Natural killer cell treated with Interleukin-12 subunit alpha and Interleukin-12 subunit beta and Interleukin-15 and Interleukin-18, amount 100 ng/mL, for 72 hours (primary cell): ENCODE results near the gene MAB21L2. TPM values are rescaled to one million over a fixed set of nuclear protein-coding genes. Genes with fewer than 3 reads are reported as not detected.
"Not testable (repeated sequence)": the region's sequence is repeated elsewhere in the genome, so short reads cannot be mapped to it uniquely, and the experiment has no call there.

ENCODE experiments used
- ATAC-seq, 2 donors: fragments of 150-1000 bp; cut with Tn5 transposase in 1 of 2; sonication (Bioruptor Pico), chemical (Tn5 transposase) in 1 of 2; 2 replicates each; pipeline ENCODE4 v1.10.0; 2021
- DNase-seq: peaks from one replicate; pipeline ENCODE4 v3.0.0; 2022; ENCODE audit warnings: low spot score
- H3K27ac Mint-ChIP-seq, 2 donors: 1 replicate in 1 of 2; 2 replicates in 1 of 2; pipeline ENCODE4 v1.8.0; 2022; ENCODE audit warnings: mixed read lengths in 2 of 2, mild to moderate bottlenecking in 1 of 2, moderate library complexity in 1 of 2
- H3K27me3 Mint-ChIP-seq, 2 donors: 1 replicate in 1 of 2; 2 replicates in 1 of 2; pipeline ENCODE4 v1.8.0; 2022; ENCODE audit warnings: mixed read lengths in 2 of 2
- H3K36me3 Mint-ChIP-seq: one replicate; pipeline ENCODE4 v1.8.0; 2022; ENCODE audit warnings: mixed read lengths
- H3K4me1 Mint-ChIP-seq, 2 donors: 1 replicate in 1 of 2; 2 replicates in 1 of 2; pipeline ENCODE4 v1.8.0; 2022; ENCODE audit warnings: low read depth in 2 of 2, mixed read lengths in 2 of 2, mild to moderate bottlenecking in 1 of 2
- H3K4me3 Mint-ChIP-seq: one replicate; pipeline ENCODE4 v1.8.0; 2022; ENCODE audit warnings: mixed read lengths
- H3K9me3 Mint-ChIP-seq: 2 replicates; pipeline ENCODE4 v1.8.0; 2022; ENCODE audit warnings: mixed read lengths
- total RNA-seq, 2 donors: library from RNA; stranded (reverse); gene quantifications; one replicate each; pipeline ENCODE4 v1.2.3, GENCODE V29; 2022

MAB21L2 gene
- total RNA-seq, 2 donors from 2014 or later, result not detected

DNA sequence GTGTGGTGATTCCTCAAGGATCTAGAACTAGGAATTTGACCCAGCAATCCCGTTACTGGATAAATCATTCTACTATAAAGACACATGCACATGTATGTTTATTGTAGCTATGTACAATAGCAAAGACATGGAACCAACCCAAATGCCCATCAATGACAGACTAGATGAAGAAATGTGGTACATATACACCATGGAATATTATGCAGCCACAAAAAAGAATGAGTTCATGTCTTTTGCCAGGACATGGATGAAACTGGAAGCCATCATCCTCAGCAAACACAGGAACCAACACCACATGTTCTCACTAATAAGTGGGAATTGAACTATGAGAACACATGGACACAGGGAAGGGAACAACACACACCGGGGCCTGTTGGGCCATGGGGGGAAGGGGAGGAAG is 17.0 kb upstream of the MAB21L2 start:
- H3K9me3 Mint-ChIP-seq, result not testable (repeated sequence)

DNA sequence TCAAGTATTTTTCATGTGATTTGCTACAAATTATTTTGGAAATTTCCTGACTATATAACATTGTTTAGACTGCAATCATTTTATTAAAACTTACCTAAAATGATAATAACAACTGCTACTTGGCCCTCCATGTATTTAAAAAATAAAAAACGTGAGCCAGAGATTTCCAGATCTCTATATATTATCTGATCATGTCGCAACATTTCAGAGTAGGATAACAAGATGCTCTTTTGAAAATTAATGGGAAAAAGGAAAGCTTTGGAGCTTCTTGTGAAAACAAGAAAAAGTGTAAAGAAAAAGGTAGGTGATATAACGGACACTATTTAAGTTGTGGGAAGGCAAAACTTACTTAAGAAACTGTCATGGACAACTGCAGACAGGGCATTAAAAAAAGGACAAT is 14.9 kb upstream of the MAB21L2 start:
- Mint-ChIP-seq H3K4me1 (peaks cover 0 to 6% of the 10 kb centered on the region in 2 donors), H3K27ac (peak overlapping the region in 1 of 2 donors; percentile 7), H3K9me3 (peaks cover 7% of the 10 kb centered on the region)

More for the DNA sequence above, 17.0 kb upstream of the MAB21L2 start:
- H3K4me1 Mint-ChIP-seq, H3K27ac Mint-ChIP-seq, H3K4me3 Mint-ChIP-seq, DNase-seq, ATAC-seq, H3K27me3 Mint-ChIP-seq: not testable (repeated sequence)
- H3K36me3 Mint-ChIP-seq, result peaks cover 18% of the 10 kb centered on the region

DNA sequence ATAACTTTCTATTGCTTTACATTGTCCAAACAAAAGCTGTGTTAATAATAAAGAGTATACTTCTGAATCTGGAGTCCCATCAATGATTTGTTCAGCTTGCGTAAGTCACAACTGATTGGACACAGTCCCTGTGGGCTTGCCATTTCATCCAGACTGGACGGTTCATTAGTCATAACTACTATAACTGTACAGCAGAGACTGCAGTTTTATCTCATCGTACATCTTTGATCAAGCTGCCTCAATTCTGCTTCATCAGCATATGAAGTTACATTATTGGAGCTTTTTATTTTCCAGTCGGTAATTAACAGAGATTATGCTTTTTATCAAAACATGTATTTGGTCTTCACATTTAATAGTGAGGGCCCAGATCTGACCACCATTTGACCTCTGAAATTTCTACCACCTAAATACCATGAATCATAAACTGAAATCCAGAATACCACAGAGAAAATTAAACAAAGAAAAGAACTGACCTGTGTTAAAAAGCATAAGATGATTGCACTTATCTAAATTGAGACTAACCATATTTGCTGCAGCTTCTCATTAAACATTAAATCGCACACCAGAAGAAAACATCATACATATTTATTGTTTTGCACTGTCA is 12.5 kb upstream of the MAB21L2 start:
- Mint-ChIP-seq H3K27me3 (no peaks in the 10 kb centered on the region), H3K4me1 (peaks cover 14 to 19% of the 10 kb centered on the region in 2 donors), H3K4me3 (no peak overlapping the region), H3K9me3 (peaks cover 7% of the 10 kb centered on the region), H3K36me3 (peaks cover 11% of the 10 kb centered on the region), H3K27ac (peak overlapping the region in 1 of 2 donors; percentile 11)
- no peak for ATAC-seq
- DNase-seq, result no peak

More for the DNA sequence above, 14.9 kb upstream of the MAB21L2 start:
- Mint-ChIP-seq H3K36me3 (peaks cover 18% of the 10 kb centered on the region), H3K27me3 (no peaks in the 10 kb centered on the region), H3K4me3 (no peak overlapping the region)
- no peak for DNase-seq
- ATAC-seq, result no peak

DNA sequence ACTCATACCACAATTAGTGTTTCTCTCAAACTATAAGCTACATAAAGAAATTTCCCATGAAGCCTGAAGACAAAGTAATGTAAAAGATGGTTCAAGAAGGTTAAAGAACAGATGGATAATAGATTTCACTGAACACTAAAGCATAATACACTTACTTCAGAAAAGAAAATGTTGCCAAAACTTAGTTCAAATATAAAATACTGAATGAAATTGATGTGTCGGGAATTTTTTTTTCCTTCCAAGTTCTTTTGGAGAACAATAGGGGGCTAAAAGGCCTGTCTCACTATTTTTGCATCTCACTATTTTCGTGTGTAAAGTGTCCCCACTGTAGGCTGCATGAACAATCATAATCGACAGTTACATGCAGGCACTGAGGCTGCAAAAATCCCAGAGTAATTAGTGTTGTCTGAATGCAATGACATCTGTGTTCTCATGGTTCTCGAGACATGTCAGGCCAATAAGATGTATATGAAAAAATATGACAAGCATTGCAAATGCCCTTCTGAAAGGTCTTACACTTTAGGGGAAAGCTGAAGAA is 11.9 kb upstream of the MAB21L2 start:
- Mint-ChIP-seq H3K36me3 (peaks cover 6% of the 10 kb centered on the region), H3K4me3 (no peak overlapping the region), H3K27ac (peak overlapping the region in 1 of 2 donors; percentile 11), H3K9me3 (peaks cover under 1% of the 10 kb centered on the region), H3K27me3 (no peaks in the 10 kb centered on the region), H3K4me1 (peaks cover 14 to 19% of the 10 kb centered on the region in 2 donors)
- DNase-seq, result no peak
- ATAC-seq, result no peak

DNA sequence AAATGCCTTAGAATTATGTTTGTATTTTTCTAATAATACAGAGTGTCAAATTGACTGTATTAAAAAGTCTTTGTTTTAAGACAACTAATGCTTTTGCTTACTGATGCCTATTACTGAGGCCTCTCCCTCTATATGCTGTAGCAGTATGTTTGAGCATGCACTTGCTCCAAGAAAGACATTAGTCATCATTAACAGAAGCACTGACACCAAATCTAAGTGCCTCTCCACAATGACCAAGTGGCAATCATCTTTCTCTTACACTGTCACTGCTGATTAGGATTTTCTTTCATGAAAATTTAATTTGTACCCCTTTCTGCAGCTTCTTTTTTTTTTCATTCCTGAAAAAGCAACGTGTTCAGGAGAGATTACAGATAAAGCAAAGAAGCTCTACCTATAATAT is 11.1 kb upstream of the MAB21L2 start:
- no peak for DNase-seq
- H3K27ac Mint-ChIP-seq, result no peak overlapping the region
- peaks cover 4% of the 10 kb centered on the region for H3K36me3 Mint-ChIP-seq
- no peak for ATAC-seq
- H3K4me3 Mint-ChIP-seq, result no peak overlapping the region
- H3K9me3 Mint-ChIP-seq, result no peaks in the 10 kb centered on the region
- H3K4me1 Mint-ChIP-seq, result peaks cover 14 to 18% of the 10 kb centered on the region in 2 donors
- H3K27me3 Mint-ChIP-seq, result no peaks in the 10 kb centered on the region

DNA sequence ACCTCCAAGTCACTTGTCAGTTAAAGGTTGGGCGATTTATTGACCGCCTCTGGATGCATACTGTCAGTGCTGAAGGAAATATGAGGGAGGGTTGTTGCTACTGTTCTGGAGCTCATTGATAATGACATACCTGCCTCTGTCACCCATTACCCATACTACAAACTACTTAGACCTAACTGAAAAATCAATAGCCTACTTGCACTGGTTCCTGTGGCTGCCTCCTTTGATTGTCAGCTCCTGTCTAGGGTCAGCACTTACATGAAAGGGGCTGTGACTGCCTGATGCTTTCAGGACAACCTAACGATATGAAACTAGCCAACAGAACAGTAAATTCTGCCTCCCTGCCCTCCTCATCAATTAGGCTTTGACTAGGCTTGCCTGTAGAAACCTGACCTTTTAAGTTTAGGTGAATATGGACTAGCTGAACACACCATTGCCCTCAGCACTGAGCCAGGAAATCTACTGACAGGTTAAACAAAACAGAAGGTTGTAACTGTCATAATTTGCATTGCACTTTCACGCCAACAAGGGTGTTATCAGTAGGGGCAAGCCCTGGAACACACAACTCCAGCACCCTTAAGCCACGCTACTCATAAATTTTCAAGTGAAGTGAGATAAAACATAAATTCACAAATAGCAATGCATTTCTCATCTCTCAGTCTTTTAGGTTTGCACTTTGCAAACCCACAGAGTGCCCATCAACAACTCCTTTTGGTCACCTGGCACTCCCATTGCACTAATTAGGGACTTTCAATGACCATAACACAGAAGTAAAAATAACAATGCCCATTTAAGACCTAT is 9.0 kb upstream of the MAB21L2 start:
- Mint-ChIP-seq H3K4me1 (peaks cover 14 to 15% of the 10 kb centered on the region in 2 donors), H3K36me3 (no peaks in the 10 kb centered on the region), H3K4me3 (peak overlapping the region; percentile 41), H3K27me3 (no peaks in the 10 kb centered on the region), H3K27ac (peak overlapping the region; percentile 19 to 87), H3K9me3 (no peaks in the 10 kb centered on the region)
- DNase-seq, result no peak
- peak; percentile 88 to 89 for ATAC-seq

DNA sequence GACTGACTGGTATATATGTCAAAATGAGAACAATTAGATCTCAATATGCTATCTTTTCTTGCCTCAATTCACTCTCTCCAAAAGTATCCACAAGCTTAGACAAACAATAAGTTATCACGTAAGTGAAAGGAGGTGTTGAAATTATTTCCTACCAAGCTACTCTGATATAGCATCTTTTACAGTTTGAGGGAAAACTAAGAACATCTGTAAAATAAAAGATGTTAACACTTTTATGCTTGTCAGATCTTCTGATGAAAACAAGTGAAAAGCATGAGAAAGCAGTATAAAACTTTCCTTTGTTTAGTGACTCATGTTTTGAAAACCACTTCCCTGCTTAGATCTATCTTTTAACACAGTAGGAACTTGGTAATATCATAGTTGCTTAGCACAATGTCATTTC is 8.4 kb upstream of the MAB21L2 start:
- ATAC-seq (peak; percentile 53 to 65), DNase-seq (no peak)
- Mint-ChIP-seq H3K27me3 (no peaks in the 10 kb centered on the region), H3K9me3 (no peaks in the 10 kb centered on the region), H3K4me1 (peaks cover 14 to 15% of the 10 kb centered on the region in 2 donors), H3K36me3 (no peaks in the 10 kb centered on the region), H3K4me3 (peak overlapping the region; percentile 28), H3K27ac (peak overlapping the region; percentile 19 to 87)

DNA sequence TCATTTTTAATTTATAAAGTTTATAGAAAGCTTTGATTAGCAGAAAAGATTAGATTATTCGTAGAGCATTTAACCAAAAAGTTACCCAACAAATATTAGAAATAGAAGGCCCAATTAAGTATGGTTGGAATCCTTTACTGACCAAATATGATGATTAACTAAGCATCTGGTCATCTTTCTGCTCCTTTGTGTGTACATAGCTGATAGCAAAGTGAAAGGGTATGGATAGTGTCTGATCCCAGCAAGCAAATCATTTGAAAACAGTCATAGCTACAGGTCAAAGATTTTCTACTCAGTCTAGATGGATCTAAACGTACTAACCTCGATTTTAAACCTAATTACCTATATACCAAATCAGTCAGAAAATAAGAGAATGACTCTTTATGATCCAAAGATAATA is 7.3 kb upstream of the MAB21L2 start:
- H3K4me3 Mint-ChIP-seq, result no peak overlapping the region
- H3K36me3 Mint-ChIP-seq, result peaks cover 8% of the 10 kb centered on the region
- no peaks in the 10 kb centered on the region for H3K9me3 Mint-ChIP-seq
- ATAC-seq (no peak), DNase-seq (no peak)
- H3K4me1 Mint-ChIP-seq, result peaks cover 14 to 15% of the 10 kb centered on the region in 2 donors
- no peak overlapping the region for H3K27ac Mint-ChIP-seq
- no peaks in the 10 kb centered on the region for H3K27me3 Mint-ChIP-seq

DNA sequence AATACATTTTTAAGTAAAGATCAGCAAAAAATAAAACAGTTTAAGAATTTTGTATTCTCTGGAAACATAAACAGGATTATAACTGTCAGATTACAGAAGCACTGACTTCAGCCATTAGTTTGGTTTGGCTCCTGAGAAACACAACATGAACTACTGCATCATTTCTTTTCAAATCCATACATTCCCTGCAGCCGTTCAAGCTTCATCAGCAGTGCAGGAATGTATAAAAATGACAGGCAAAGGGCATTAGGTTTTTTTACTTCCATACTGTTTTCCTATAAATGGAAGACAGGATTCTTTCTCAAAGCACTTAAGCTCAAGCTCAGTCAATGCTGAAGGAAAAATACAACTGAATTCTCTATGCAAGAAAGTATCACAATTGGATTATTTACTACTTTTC is 4.2 kb upstream of the MAB21L2 start:
- peaks cover 8% of the 10 kb centered on the region for H3K36me3 Mint-ChIP-seq
- no peaks in the 10 kb centered on the region for H3K9me3 Mint-ChIP-seq
- no peak for DNase-seq

DNA sequence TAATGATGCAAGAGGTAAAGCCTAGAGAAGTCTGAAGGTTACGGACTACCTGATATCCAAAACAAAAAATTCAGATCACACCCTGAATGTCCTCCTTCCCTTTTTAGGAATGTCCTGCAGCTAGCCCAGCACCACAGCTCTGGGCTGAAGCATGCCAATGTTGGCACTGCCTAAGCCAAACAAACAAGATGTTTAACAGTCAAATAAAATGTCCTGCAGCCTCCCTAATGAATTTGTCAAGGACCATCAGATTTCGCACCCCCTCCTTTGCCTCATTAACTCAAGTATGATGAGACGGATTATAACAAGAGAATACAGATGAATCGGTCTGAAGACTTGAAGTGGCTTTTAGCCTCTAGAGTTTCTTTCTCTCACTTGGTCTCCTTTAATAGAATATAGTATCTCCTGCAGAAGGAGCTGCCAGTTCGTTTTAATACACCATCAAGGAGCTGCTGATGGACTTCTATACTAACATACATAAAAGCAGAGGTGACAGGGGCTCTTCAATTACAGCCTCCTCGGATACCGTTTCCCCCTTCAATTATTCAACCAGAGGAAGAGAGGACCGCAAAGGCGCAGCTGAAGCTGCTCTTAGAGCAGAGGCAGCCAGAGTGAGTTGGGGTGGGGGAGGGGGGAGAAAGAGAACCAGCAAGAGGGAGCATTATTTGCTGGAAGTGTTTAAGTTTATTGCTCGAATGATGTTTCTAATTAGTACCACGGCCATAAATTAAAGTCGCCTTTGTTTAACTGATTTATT is 3.0 kb upstream of the MAB21L2 start:
- DNase-seq (no peak), ATAC-seq (no peak)
- peaks cover 8% of the 10 kb centered on the region for H3K36me3 Mint-ChIP-seq
- no peak overlapping the region for H3K4me3 Mint-ChIP-seq
- H3K9me3 Mint-ChIP-seq, result no peaks in the 10 kb centered on the region
- H3K27me3 Mint-ChIP-seq, result no peaks in the 10 kb centered on the region
- H3K27ac Mint-ChIP-seq, result no peak overlapping the region
- peaks cover 0 to 2% of the 10 kb centered on the region in 2 donors for H3K4me1 Mint-ChIP-seq

More for the DNA sequence above, 4.2 kb upstream of the MAB21L2 start:
- no peak overlapping the region for H3K4me3 Mint-ChIP-seq
- H3K4me1 Mint-ChIP-seq, result peaks cover 9 to 12% of the 10 kb centered on the region in 2 donors
- no peak for ATAC-seq
- no peaks in the 10 kb centered on the region for H3K27me3 Mint-ChIP-seq
- no peak overlapping the region for H3K27ac Mint-ChIP-seq

DNA sequence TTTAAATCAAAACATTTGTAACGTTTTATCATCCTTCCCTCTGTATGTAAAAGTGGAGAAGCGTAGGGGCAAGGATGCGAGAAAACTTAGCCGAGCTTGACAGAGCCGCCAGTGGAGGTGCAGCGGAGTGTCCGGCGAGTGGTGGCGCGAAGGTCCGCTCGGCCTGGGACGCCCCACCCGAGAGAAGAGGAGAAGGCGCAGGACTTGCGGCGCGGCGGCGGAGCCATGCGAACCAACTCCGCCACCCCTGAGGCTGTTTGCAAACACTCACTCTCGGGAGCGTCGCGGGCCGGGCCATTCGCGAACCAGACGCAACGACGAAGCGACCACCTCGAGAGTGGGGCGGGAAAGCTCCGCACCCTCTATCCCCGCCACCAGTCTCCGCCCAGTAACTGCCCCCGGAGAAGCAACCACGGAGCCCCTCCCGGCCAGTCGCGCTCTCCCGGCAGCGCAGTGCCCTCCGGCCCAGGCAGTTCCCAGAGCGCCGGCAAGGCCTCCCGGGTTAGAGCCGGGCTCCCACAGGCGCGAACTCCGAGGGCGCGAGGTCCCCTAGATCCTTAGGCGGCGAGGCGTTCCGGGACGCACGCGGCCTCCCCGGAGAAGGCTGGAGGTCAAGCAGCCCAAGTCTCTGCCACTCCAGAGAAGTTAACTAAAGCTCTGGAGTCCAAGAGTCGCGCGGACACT is 2.3 kb upstream of the MAB21L2 start:
- peaks cover 8% of the 10 kb centered on the region for H3K36me3 Mint-ChIP-seq

DNA sequence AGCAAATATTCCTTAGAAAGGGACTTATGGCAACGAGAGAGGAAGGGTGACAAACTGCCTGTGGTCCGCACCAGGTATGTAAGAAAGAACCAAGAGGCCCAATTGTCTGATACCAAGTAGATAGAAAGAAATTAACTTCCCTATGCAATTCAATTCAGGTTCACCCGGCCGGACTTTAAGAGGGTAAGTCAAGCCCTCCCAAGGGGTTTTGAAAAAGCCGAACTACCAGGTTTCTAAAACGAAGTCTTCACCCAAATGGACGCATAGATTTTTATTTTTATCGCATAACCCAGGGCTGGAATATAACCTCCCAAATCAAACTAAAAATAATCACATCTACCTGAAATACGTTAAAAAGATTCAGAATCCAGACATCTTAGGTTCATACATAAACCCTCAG is 1.6 kb upstream of the MAB21L2 start:
- ATAC-seq, result no peak
- H3K4me3 Mint-ChIP-seq, result no peak overlapping the region
- H3K36me3 Mint-ChIP-seq, result peaks cover 8% of the 10 kb centered on the region
- DNase-seq, result no peak
- no peaks in the 10 kb centered on the region for H3K4me1 Mint-ChIP-seq
- H3K27ac Mint-ChIP-seq, result no peak overlapping the region
- no peaks in the 10 kb centered on the region for H3K9me3 Mint-ChIP-seq
- no peaks in the 10 kb centered on the region for H3K27me3 Mint-ChIP-seq

More for the DNA sequence above, 2.3 kb upstream of the MAB21L2 start:
- Mint-ChIP-seq H3K4me3 (no peak overlapping the region), H3K27me3 (no peaks in the 10 kb centered on the region), H3K9me3 (no peaks in the 10 kb centered on the region), H3K4me1 (peaks cover 0 to 2% of the 10 kb centered on the region in 2 donors), H3K27ac (no peak overlapping the region)
- ATAC-seq (no peak), DNase-seq (no peak)

DNA sequence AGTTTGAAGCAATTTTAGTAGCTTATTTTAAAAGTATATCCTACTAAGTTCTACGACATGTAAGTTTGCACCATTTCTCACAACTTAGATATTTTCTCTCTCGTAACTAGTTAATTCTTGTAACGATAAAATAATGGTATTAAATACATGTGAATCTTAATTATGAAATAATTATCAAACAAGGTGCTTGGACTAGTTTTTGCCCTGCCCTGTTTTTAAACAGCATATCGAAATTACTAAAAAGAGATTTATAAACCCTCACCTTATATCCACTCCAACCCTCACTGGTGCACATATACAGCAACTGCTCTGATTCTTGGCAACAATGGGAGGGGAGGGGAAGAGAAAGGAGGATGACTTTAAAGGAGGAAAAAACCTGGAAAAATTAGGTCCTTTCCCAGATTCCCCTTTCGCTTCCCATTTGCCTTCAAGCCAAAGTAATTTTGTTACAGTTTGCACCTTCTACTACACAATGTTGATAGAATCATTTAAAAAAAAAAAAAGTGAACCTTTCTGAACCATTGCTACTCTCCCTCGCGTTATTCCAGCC is 820 bp upstream of the MAB21L2 start:
- H3K9me3 Mint-ChIP-seq, result no peaks in the 10 kb centered on the region
- peaks cover 8% of the 10 kb centered on the region for H3K36me3 Mint-ChIP-seq
- no peaks in the 10 kb centered on the region for H3K4me1 Mint-ChIP-seq
- DNase-seq (no peak), ATAC-seq (no peak)
- H3K27me3 Mint-ChIP-seq, result no peaks in the 10 kb centered on the region
- no peak overlapping the region for H3K27ac Mint-ChIP-seq
- H3K4me3 Mint-ChIP-seq, result no peak overlapping the region
